GM06990 (cell line): Measurements from ENCODE around the gene CUEDC1.

ENCODE experiments used
- DNase-seq: peaks from one replicate; pipeline ENCODE4 v3.0.0-alpha.2; 2011; ENCODE audit not compliant: insufficient read length; ENCODE audit errors: extremely low read depth
- H3K27me3 ChIP-seq: replicated peaks from 2 replicates; pipeline ENCODE4 v1.6.0; 2011; ENCODE audit warnings: low read length; ENCODE audit not compliant: control insufficient read depth, insufficient read depth
- H3K36me3 ChIP-seq: 2 replicates; pipeline ENCODE4 v1.5.1; 2011; ENCODE audit warnings: low read length; ENCODE audit not compliant: control insufficient read depth, insufficient read depth
- H3K4me3 ChIP-seq: replicated peaks from 2 replicates; pipeline ENCODE4 v1.5.1; 2011; ENCODE audit warnings: low read depth, mild to moderate bottlenecking, control low read depth, low read length
- TF ChIP-seq, protein P1 (sequence below): IDR thresholded peaks from 2 replicates; pipeline ENCODE4 v1.5.1; 2011; ENCODE audit warnings: low read length, control low read depth, mild to moderate bottlenecking, inconsistent platforms; ENCODE audit not compliant: insufficient read depth, poor library complexity, severe bottlenecking

The CUEDC1 gene

DNA sequence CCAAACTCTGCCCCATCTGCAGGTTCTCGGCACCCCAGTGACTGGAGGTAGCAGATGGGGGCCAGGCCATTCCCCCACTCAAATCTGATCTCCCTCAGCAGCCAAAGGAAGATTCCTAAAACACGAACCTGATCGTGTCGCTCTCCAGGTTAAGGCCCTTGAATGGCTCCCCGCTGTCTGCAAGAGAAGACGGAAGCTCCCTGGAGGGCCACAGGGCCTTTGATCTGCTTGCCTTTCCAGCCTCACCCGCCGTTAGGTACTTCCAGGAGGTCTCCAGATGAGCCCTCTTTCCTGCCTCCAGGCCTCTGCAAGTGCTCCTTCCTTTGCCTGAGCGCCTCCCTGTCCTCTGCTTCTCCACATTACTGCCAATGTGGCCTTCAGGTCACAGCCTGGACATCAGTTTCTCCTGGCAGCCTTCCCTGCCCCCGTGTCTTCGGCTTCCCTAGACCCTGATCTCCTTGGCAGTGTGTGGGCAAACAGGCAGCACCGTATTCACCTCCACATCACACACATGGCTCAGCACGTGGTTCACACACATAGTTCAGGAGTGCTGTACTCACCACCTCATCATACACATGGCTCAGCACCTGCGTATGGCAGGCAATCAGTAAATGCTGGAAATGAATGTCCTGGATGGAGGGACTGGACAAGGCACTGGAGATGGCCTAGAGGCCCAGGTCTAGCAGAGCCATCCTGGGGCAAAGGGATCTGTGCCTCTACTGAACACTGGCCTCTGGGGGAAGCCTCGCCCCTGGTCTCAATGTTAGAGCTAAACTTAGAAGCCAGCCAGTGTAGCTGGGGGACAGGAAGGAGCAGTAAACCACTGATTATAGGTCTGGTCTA is 79.0 kb downstream of the CUEDC1 start:
- DNase-seq, result no peak
- TF ChIP-seq, protein P1, sequence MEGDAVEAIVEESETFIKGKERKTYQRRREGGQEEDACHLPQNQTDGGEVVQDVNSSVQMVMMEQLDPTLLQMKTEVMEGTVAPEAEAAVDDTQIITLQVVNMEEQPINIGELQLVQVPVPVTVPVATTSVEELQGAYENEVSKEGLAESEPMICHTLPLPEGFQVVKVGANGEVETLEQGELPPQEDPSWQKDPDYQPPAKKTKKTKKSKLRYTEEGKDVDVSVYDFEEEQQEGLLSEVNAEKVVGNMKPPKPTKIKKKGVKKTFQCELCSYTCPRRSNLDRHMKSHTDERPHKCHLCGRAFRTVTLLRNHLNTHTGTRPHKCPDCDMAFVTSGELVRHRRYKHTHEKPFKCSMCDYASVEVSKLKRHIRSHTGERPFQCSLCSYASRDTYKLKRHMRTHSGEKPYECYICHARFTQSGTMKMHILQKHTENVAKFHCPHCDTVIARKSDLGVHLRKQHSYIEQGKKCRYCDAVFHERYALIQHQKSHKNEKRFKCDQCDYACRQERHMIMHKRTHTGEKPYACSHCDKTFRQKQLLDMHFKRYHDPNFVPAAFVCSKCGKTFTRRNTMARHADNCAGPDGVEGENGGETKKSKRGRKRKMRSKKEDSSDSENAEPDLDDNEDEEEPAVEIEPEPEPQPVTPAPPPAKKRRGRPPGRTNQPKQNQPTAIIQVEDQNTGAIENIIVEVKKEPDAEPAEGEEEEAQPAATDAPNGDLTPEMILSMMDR, result no peak
- no peaks in the 10 kb centered on the region for H3K36me3 ChIP-seq
- H3K27me3 ChIP-seq, result no peaks in the 10 kb centered on the region; the same call in 1 of the 2 replicates
- H3K4me3 ChIP-seq, result no peak overlapping the region

DNA sequence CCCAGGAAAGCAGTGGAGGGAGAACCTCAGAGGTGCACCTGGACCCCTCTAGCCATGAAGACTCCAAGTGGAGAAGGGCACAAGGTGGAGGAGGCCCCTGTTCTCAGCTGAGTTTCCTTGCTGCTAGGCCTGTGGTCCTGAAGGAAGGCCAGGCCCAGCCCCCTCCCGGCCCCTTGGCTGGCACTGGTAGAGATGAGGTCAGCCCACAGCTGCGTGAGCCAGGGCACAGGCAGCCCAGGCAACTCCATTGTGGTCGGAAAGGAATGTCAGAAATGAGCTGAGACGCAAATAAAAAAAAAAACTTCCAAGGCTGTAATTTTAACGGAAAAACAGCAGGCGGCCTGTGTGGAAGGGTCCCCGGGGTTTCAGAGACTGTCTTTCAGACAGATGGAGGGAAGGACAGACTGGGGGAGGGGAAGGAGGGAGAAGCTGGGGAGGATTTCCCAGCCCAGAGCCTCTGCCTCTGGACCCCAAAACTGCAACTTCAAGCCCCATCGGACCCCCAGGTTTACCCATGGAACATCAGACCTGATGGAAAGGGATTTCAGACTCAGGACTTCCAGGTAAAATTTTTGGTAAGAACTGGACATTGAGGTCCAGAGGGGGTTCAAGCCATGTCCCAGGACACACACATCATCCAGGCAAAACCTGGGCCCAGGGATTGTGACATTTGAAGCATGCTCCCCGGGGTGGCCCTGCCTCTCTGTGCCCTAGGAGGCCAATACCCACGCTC is 79.8 kb downstream of the CUEDC1 start:
- Histone ChIP-seq H3K27me3 (no peaks in the 10 kb centered on the region; the same call in 1 of the 2 replicates), H3K36me3 (no peaks in the 10 kb centered on the region), H3K4me3 (no peak overlapping the region)
- TF ChIP-seq, protein P1, result peak; percentile 2
- no peak for DNase-seq

DNA sequence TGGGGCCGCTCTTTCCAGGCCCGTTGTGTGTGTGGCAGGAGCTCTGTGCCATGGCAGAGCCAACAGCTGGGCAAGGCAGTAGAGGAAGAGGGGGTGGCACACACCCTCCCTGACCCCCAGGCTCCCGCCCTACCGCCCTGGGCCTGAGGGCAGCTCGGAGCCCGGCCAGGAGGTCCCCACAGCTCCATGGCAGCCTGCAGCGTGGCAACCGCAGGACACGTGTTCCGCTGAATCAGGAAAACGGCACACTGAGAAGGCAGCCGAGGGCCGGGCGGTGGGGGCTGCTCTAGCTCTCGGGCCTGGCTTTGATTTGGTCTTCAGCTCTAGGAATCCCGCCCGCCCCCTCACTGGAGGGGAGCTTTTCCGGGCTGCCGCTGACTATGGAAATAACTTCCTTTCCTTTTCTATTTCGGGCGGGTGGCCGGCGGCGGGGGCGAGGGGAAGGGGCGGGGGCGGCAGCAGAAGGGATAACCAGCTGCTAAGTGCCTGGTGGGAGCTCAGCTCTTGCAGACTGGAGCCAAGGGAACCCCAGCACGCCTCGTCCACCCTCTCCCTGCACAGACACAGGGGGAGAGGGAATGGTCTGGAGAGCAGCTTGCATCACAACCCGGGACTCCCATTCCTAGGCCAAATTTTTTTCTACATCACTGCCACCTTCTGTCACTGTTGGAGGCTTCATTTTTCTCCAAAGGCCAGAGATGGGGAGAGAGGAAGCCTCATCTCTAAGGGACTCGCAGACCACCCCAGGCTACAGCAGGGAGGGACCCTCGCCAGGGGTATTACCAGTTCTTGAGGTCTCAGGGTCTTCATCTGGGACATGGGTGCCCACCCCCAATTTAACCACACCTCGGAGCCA is 80.5 kb downstream of the CUEDC1 start:
- no peak for DNase-seq
- no peak overlapping the region for H3K4me3 ChIP-seq
- H3K36me3 ChIP-seq, result no peaks in the 10 kb centered on the region; the same call in 1 of the 2 replicates
- H3K27me3 ChIP-seq, result no peaks in the 10 kb centered on the region; the same call in 1 of the 2 replicates
- TF ChIP-seq, protein P1, result no peak

DNA sequence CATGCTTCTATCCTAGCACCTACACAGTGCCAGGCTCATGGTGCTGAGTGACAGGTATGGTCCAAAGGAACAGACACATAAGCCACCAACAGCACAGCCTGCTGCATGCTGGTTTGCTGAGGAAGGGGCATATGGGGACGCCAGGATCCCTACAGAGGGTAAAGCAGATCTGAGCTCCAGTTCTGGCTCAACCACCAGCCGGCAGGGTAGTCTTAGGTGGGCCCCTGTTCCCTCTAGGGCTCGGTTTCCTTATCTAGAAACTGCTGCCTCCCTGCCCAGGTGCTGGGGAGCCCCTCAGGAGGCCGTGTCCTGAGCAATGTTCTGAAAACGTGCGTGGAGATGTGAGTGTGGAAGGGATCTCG is 81.2 kb downstream of the CUEDC1 start:
- TF ChIP-seq, protein P1, result no peak
- Histone ChIP-seq H3K4me3 (no peak overlapping the region), H3K36me3 (no peaks in the 10 kb centered on the region; the same call in 1 of the 2 replicates), H3K27me3 (no peaks in the 10 kb centered on the region; the same call in 1 of the 2 replicates)
- no peak for DNase-seq

DNA sequence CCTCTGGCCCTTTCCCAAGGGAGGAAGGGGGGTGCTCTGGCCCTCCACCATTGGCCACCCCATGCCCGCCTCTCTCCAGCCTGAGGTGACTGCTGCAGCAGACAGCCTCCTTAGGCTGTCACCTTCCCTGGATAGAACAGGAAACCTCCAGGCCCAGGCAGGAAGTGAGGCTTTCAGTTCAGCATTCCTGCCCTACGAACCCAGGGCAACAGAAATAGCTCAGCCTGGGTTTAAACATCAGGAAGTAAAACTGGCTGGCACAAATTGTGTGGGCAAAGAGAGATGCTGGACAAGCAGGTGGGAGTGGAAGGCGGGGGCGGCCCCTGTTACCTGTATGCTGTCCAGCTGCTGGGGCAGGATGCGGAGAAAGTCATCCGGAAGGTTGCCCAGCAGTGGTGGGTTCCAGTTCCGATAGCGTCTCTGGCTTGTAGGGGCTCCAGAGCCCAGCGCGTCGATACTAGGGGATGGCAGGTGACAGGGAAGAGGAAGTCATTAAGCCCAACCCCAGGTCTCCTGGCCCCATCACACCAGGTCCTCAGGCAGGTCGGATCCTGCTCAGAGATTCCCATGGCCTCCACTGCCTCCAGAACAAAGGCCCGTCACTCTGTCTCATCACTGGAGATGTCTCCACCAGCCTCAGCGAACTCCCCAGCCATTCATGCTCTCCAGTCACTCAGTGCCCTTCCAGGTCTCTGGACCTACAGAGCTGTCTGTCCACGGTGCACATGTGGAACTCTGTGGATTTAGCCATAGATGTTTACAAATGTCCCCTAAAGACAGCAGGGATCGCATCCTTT is 81.8 kb downstream of the CUEDC1 start:
- no peak overlapping the region for H3K4me3 ChIP-seq
- H3K36me3 ChIP-seq, result no peaks in the 10 kb centered on the region; the same call in 1 of the 2 replicates
- no peaks in the 10 kb centered on the region; the same call in 1 of the 2 replicates for H3K27me3 ChIP-seq
- DNase-seq, result no peak
- TF ChIP-seq, protein P1, result no peak
